Measurements from ENCODE around the gene PDE2A. TPM values are rescaled to one million over a fixed set of nuclear protein-coding genes. Genes with fewer than 3 reads are reported as not detected.

The PDE2A gene
- polyA plus RNA-seq, 1 donor (not counting 4 experiments of a cell fraction or from before 2014, with no cell fraction given), result 0.38 TPM

DNA sequence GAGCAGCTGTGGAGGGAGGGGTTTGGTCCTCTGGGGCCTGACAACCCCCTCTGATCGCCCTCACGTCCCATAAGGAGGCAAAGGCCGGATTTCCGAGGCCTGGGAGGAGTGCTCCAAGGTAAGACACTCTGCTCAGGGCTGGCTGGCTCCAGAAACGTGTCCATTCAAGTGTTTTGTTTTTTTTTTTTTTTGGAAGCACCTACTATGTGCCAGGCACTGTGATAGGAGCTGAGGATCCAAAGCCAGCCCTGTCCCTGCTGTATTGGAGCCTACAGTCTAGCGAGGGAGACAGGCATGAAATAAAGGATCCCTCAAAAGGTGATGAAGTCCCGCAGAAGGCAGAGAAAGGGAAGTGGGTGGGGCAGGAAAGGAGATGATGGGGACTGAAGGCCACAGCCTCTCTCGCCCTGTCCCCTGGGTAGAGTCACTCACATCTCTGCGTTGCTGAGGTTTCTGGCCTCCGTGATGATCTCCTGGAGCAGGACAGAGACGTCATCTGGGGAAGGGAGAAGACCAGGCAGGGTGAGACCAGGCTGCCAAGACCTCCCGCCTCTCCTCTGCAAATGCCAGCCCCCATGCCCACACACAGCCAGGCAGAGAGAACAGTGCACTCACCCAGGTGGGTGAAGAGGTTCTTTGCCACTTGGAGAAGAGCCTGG is 89.2 kb downstream of the PDE2A start:
- peak overlapping the region; percentile 20 for H3K4me2 ChIP-seq (ENCODE audit: control insufficient read depth, extremely low read depth, insufficient read depth, low read depth, low read length)
- no peak for DNase-seq (ENCODE audit: low read depth, low spot score)

DNA sequence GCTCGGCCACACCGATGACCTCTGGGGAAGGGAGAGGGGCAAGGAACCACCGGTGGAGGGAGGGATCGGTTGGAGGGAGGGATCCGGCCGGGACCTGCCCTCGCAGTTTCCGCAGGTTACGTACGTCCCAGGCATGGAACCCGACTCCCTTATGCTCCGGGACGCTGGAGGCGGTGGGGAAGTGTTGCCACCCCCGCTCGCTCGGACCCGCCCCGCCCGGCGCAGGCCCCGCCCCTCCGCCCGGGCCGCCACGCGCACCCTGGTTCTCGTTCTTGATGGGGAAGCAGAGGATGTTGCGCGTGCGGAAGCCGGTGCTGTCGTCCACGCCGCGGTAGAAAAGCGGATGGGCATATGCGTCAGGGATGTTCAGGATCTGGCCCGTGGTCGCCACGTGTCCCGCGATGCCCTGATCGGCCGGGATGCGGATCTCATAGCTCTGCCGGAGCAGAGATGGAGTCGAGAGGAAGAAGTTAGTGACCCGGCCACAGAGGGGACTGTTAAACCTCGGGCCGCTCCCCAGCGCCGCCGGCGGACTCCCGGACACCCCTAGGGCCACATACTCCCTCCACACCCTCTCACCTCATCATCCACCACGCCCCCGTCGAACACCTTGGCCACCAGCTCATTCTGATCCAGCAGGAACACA is 89.8 kb downstream of the PDE2A start:
- H3K27me3 ChIP-seq (ENCODE audit: control insufficient read depth, extremely low read depth, insufficient read depth, low read length), result peaks cover 28% of the 10 kb centered on the region
- no peaks in the 10 kb centered on the region for H3K9me3 ChIP-seq (ENCODE audit: control insufficient read depth, low read depth, low read length)
- no peak for FAIRE-seq
- peak overlapping the region; percentile 44 for H2AFZ ChIP-seq (ENCODE audit: control insufficient read depth, low read length)
- no peak overlapping the region for H3K27ac ChIP-seq (ENCODE audit: control insufficient read depth, insufficient read depth, low read length)
- H3K4me3 ChIP-seq (ENCODE audit: control insufficient read depth in 2 of 3, extremely low read depth in 1 of 3, insufficient read depth in 2 of 3, low read depth in 1 of 3, low read length in 3 of 3), result no peak overlapping the region
- H3K9ac ChIP-seq (ENCODE audit: control insufficient read depth, extremely low read depth, insufficient read depth, low read length), result no peak overlapping the region
- no peak for DNase-seq (ENCODE audit: low read depth, low spot score)
- H3K36me3 ChIP-seq (ENCODE audit: control insufficient read depth in 2 of 2, extremely low read depth in 1 of 2, insufficient read depth in 2 of 2, low read length in 2 of 2), result no peaks in the 10 kb centered on the region
- dilution Hi-C loops (cut with MboI; ENCODE audit: extremely low pct_ligation_motif_present, low sequenced_read_pairs), result no loop called here
- H3K4me2 ChIP-seq (ENCODE audit: control insufficient read depth, extremely low read depth, insufficient read depth, low read depth, low read length), result peak overlapping the region; percentile 39
- peaks cover 4% of the 10 kb centered on the region for H4K20me1 ChIP-seq (ENCODE audit: control insufficient read depth, extremely low read depth, insufficient read depth, low read length)
- H3K9me1 ChIP-seq (ENCODE audit: control insufficient read depth, extremely low read depth, insufficient read depth, low read length), result no peaks in the 10 kb centered on the region
- TF ChIP-seq CTCF (optimal IDR thresholded peaks at IDR 0.05 in 1 of 3, IDR thresholded peaks at IDR 0.05 in 1 of 3, conservative IDR thresholded peaks at IDR 0.05 in 1 of 3; ENCODE audit: extremely low read depth in 1 of 3, insufficient read depth in 2 of 3, low read length in 3 of 3) (no peak), EZH2 (IDR thresholded peaks at IDR 0.05; ENCODE audit: low read length) (no peak)
- H3K79me2 ChIP-seq (ENCODE audit: control insufficient read depth, insufficient read depth, low read length), result no peaks in the 10 kb centered on the region
- H3K4me1 ChIP-seq (ENCODE audit: control insufficient read depth, extremely low read depth, insufficient read depth, low read length), result peaks cover 10% of the 10 kb centered on the region

More for the DNA sequence above, 89.2 kb downstream of the PDE2A start:
- TF ChIP-seq EZH2 (IDR thresholded peaks at IDR 0.05; ENCODE audit: low read length) (no peak), CTCF (optimal IDR thresholded peaks at IDR 0.05 in 1 of 3, IDR thresholded peaks at IDR 0.05 in 1 of 3, conservative IDR thresholded peaks at IDR 0.05 in 1 of 3; ENCODE audit: extremely low read depth in 1 of 3, insufficient read depth in 2 of 3, low read length in 3 of 3) (no peak)
- no peak overlapping the region for H3K9ac ChIP-seq (ENCODE audit: control insufficient read depth, extremely low read depth, insufficient read depth, low read length)
- no peak for FAIRE-seq
- no peak overlapping the region for H3K27ac ChIP-seq (ENCODE audit: control insufficient read depth, insufficient read depth, low read length)
- H2AFZ ChIP-seq (ENCODE audit: control insufficient read depth, low read length), result no peak overlapping the region
- no peaks in the 10 kb centered on the region for H3K79me2 ChIP-seq (ENCODE audit: control insufficient read depth, insufficient read depth, low read length)
- no peaks in the 10 kb centered on the region for H3K36me3 ChIP-seq (ENCODE audit: control insufficient read depth in 2 of 2, extremely low read depth in 1 of 2, insufficient read depth in 2 of 2, low read length in 2 of 2)
- no peaks in the 10 kb centered on the region for H3K9me1 ChIP-seq (ENCODE audit: control insufficient read depth, extremely low read depth, insufficient read depth, low read length)
- H3K4me1 ChIP-seq (ENCODE audit: control insufficient read depth, extremely low read depth, insufficient read depth, low read length), result peaks cover 10% of the 10 kb centered on the region
- no peaks in the 10 kb centered on the region for H3K9me3 ChIP-seq (ENCODE audit: control insufficient read depth, low read depth, low read length)
- dilution Hi-C loops (cut with MboI; ENCODE audit: extremely low pct_ligation_motif_present, low sequenced_read_pairs), result no loop called here
- H3K4me3 ChIP-seq (ENCODE audit: control insufficient read depth in 2 of 3, extremely low read depth in 1 of 3, insufficient read depth in 2 of 3, low read depth in 1 of 3, low read length in 3 of 3), result no peak overlapping the region
- H3K27me3 ChIP-seq (ENCODE audit: control insufficient read depth, extremely low read depth, insufficient read depth, low read length), result peaks cover 34% of the 10 kb centered on the region
- peaks cover 4% of the 10 kb centered on the region for H4K20me1 ChIP-seq (ENCODE audit: control insufficient read depth, extremely low read depth, insufficient read depth, low read length)
